ENCODE results near the gene ATP9A.
"Not testable (repeated sequence)": the region's sequence is repeated elsewhere in the genome, so short reads cannot be mapped to it uniquely, and the experiment has no call there.

ATP9A gene

GRCh38 chr20:51752343-51752951, 15.7 kb downstream of the ATP9A start:
- no peak for DNase-seq

- no peak for DNase-seq
Observed at GRCh38 chr20:51750770-51751388, 17.3 kb downstream of the ATP9A start.

GRCh38 chr20:51750037-51750769, 18.0 kb downstream of the ATP9A start:
- DNase-seq: peak; percentile 78 to 88

GRCh38 chr20:51749674-51750036, 18.5 kb downstream of the ATP9A start:
- peak; percentile 36 to 40 for DNase-seq

- no peak for DNase-seq
Observed at GRCh38 chr20:51747182-51747911, 20.8 kb downstream of the ATP9A start.

- no peak for DNase-seq
Observed at GRCh38 chr20:51745804-51746203, 22.4 kb downstream of the ATP9A start.

GRCh38 chr20:51740838-51741237, 27.4 kb downstream of the ATP9A start:
- no peak for DNase-seq

- not testable (repeated sequence) for DNase-seq
Observed at GRCh38 chr20:51740308-51740707, 27.9 kb downstream of the ATP9A start.

GRCh38 chr20:51739722-51740249, 28.4 kb downstream of the ATP9A start:
- no peak for DNase-seq

- no peak for DNase-seq
Observed at GRCh38 chr20:51738877-51739447, 29.2 kb downstream of the ATP9A start.

- not testable (repeated sequence) for DNase-seq
Observed at GRCh38 chr20:51738261-51738660, 29.9 kb downstream of the ATP9A start.

GRCh38 chr20:51736947-51737346, 31.2 kb downstream of the ATP9A start:
- no peak for DNase-seq

GRCh38 chr20:51735728-51736600, 32.2 kb downstream of the ATP9A start:
- no peak for DNase-seq

GRCh38 chr20:51734876-51735720, 33.1 kb downstream of the ATP9A start:
- no peak for DNase-seq

GRCh38 chr20:51733070-51733469, 35.1 kb downstream of the ATP9A start:
- DNase-seq: no peak

GRCh38 chr20:51732096-51732791, 35.9 kb downstream of the ATP9A start:
- DNase-seq: no peak

GRCh38 chr20:51731731-51732095, 36.5 kb downstream of the ATP9A start:
- no peak for DNase-seq

- no peak for DNase-seq
Observed at GRCh38 chr20:51729771-51730170, 38.4 kb downstream of the ATP9A start.

- no peak for DNase-seq
Observed at GRCh38 chr20:51728737-51729136, 39.5 kb downstream of the ATP9A start.

GRCh38 chr20:51727872-51728271, 40.3 kb downstream of the ATP9A start:
- DNase-seq: no peak
